Measurements from ENCODE around the gene MYCBP2. TPM values are rescaled to one million over a fixed set of nuclear protein-coding genes. Genes with fewer than 3 reads are reported as not detected.

The MYCBP2 gene
- total and polyA plus RNA-seq, 7 donors: 3.7 to 130 (median 93.5) TPM

DNA sequence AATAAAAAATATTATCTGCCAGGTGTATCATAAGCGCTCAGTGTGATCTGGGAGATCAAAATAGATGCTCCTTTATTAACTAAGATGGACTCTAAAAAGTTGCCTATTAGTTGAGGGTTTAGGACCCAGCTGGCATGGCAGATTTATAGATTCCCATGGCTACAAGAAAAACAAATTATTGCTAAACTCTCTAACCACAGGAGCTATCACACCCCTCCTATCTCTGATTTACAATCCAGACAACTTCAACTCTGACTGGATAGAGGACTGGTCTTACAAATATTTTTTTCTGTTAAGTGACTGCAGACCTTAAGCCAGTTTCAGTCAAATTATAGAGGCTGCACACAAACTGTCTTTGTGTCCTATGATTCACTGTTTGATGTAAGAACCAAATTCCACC lies 45.4 kb upstream of the MYCBP2 start:
- H3K36me3 ChIP-seq: no peaks in the 10 kb centered on the region
- H3K4me3 ChIP-seq: no peak overlapping the region
- no peak for TF ChIP-seq POLR2AphosphoS5 (IDR thresholded peaks at IDR 0.05)
- no peak for TF ChIP-seq EP300 (IDR thresholded peaks at IDR 0.05)
- TF ChIP-seq, protein P1, sequence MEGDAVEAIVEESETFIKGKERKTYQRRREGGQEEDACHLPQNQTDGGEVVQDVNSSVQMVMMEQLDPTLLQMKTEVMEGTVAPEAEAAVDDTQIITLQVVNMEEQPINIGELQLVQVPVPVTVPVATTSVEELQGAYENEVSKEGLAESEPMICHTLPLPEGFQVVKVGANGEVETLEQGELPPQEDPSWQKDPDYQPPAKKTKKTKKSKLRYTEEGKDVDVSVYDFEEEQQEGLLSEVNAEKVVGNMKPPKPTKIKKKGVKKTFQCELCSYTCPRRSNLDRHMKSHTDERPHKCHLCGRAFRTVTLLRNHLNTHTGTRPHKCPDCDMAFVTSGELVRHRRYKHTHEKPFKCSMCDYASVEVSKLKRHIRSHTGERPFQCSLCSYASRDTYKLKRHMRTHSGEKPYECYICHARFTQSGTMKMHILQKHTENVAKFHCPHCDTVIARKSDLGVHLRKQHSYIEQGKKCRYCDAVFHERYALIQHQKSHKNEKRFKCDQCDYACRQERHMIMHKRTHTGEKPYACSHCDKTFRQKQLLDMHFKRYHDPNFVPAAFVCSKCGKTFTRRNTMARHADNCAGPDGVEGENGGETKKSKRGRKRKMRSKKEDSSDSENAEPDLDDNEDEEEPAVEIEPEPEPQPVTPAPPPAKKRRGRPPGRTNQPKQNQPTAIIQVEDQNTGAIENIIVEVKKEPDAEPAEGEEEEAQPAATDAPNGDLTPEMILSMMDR (IDR thresholded peaks at IDR 0.05): no peak
- TF ChIP-seq POLR2A (IDR thresholded peaks at IDR 0.05): no peak
- 25 to 77% methylated on average over 1 of the region's 1 CpG for WGBS, 2 donors
- H3K4me1 ChIP-seq: no peaks in the 10 kb centered on the region
- intact Hi-C loops (cut with DNase I): no loop called here
- DNase-seq: no peak
- no peak overlapping the region for H3K27ac ChIP-seq
- no peaks in the 10 kb centered on the region for H3K9me3 ChIP-seq
- H3K27me3 ChIP-seq: no peaks in the 10 kb centered on the region

DNA sequence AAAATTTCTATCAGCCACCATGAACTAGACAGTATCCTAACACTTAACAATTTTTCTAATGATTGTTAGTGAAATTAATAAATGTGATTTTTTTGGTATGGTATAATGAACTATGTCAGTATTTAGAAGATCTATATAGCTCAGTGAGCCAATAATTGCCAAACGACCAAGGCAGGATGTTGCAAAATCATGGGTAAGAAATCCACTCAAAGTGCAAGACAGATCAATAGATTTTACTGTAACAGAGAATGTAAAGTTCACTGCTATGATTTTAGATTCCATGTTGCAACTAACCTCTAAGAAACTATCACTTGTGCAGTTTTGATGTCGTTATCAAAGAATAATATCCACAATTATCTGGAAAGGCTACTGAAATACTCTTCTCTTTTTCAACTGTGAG lies 44.0 kb upstream of the MYCBP2 start:
- no peaks in the 10 kb centered on the region for H3K9me3 ChIP-seq
- WGBS, 2 donors: 64 to 76% methylated on average over 2 of the region's 2 CpGs
- H3K4me3 ChIP-seq: no peak overlapping the region
- TF ChIP-seq EP300 (IDR thresholded peaks at IDR 0.05) (no peak), POLR2AphosphoS5 (IDR thresholded peaks at IDR 0.05) (no peak), POLR2A (IDR thresholded peaks at IDR 0.05) (no peak)
- TF ChIP-seq, protein P1 (IDR thresholded peaks at IDR 0.05): no peak
- no peak for DNase-seq
- no peaks in the 10 kb centered on the region for H3K27me3 ChIP-seq
- H3K36me3 ChIP-seq: no peaks in the 10 kb centered on the region
- no peak overlapping the region for H3K27ac ChIP-seq
- no peaks in the 10 kb centered on the region for H3K4me1 ChIP-seq
- intact Hi-C loops (cut with DNase I): no loop called here

DNA sequence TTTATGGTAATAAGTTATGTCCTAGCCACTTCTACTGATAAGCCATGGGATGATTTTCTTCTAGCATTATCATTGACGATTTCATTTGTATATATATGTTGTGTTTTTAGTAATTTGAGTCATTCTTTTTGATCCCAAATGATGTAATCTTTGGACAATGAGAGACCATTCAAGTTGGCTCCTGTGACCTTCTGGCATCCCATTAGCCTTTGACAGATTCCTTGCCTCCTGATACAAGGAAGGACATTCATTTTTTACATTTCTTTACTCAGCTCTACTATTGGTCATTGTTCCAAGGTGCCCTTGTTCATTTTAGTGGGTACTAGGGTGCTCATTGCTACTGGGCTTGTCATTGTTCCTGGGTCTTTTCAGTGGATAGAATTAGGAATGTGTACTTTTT lies 35.3 kb upstream of the MYCBP2 start:
- Histone ChIP-seq H3K27me3 (no peaks in the 10 kb centered on the region), H3K36me3 (no peaks in the 10 kb centered on the region), H3K4me3 (no peak overlapping the region), H3K27ac (no peak overlapping the region), H3K9me3 (no peaks in the 10 kb centered on the region), H3K4me1 (no peaks in the 10 kb centered on the region)
- intact Hi-C loops (cut with DNase I): no loop called here
- no peak for TF ChIP-seq EP300 (IDR thresholded peaks at IDR 0.05)
- TF ChIP-seq POLR2A (IDR thresholded peaks at IDR 0.05): no peak
- TF ChIP-seq, protein P1 (IDR thresholded peaks at IDR 0.05): no peak
- TF ChIP-seq POLR2AphosphoS5 (IDR thresholded peaks at IDR 0.05): no peak
- no peak for DNase-seq
- WGBS, 2 donors: 56 to 92% methylated on average over 1 of the region's 1 CpG

DNA sequence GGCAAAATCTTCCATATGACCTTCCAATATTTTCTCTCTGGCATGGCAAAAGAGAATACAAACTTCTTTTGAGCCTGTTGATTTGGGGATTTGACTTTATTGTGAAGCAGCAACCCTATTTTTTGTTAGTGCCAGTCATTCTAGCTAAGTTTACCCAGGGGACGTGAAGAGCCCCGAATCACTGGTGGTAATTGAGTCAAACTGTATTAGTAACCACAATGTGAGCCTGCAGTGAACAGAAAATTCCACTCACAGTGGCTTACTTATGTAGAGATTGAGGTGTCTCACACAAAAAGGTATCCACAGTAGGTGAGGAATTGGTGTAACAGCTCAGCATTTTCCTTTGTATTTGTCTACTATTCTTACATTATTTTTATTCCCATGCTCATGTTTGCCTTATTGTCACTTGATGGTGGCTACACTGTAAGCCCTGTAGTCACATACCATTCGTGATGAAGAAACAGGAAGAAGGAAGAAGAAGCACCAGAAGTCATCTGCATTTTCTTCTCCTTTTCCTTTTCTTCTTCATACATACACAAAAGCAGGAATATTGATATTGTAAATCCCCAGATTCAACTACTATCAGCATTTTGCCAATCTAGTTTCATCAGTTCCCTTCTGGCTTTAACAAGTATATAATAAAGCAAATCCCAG lies 33.3 kb upstream of the MYCBP2 start:
- intact Hi-C loops (cut with DNase I): no loop called here
- no peaks in the 10 kb centered on the region for H3K9me3 ChIP-seq
- no peak overlapping the region for H3K27ac ChIP-seq
- no peaks in the 10 kb centered on the region for H3K36me3 ChIP-seq
- no peak overlapping the region for H3K4me3 ChIP-seq
- no peaks in the 10 kb centered on the region for H3K27me3 ChIP-seq
- DNase-seq: no peak
- WGBS, 2 donors: 52 to 69% methylated on average over 3 of the region's 3 CpGs
- H3K4me1 ChIP-seq: no peaks in the 10 kb centered on the region
- TF ChIP-seq, protein P1 (IDR thresholded peaks at IDR 0.05): no peak
- no peak for TF ChIP-seq POLR2AphosphoS5 (IDR thresholded peaks at IDR 0.05)
- TF ChIP-seq EP300 (IDR thresholded peaks at IDR 0.05): no peak

DNA sequence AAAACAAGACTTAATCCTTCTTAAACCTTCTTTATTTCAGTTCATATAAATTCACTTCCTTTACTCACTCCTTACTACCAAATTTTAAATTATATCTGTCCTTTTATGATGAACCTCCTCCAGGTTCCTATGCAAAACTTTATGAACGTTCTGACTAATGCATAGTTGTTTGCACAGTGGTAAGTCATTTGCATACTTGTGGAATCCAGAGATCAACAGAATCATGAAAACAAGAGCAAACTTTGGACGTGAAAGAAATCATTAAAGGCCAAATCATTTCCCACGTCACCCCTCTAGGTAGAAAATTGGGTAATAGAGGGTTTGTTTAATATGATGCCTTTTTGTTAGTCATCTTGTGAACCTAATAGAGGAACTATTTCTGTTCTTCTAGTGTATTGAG lies 32.3 kb upstream of the MYCBP2 start:
- intact Hi-C loops (cut with DNase I): no loop called here
- Histone ChIP-seq H3K27ac (no peak overlapping the region), H3K27me3 (no peaks in the 10 kb centered on the region), H3K9me3 (no peaks in the 10 kb centered on the region), H3K4me3 (no peak overlapping the region), H3K36me3 (no peaks in the 10 kb centered on the region), H3K4me1 (no peaks in the 10 kb centered on the region)
- WGBS, 2 donors: 43 to 69% methylated on average over 3 of the region's 3 CpGs
- DNase-seq: no peak
- TF ChIP-seq EP300 (IDR thresholded peaks at IDR 0.05) (no peak), POLR2AphosphoS5 (IDR thresholded peaks at IDR 0.05) (no peak)

All from sigmoid colon (tissue), 7 donors.